GM12875 (cell line): ENCODE data around the gene C6orf52.
"Not testable (repeated sequence)": the region's sequence is repeated elsewhere in the genome, so short reads cannot be mapped to it uniquely, and the experiment has no call there.

Experiments
- H3K4me3 ChIP-seq: one replicate; pipeline ENCODE4 v1.5.1; 2011; ENCODE audit warnings: low read depth, low read length, control low read depth
- CTCF ChIP-seq: IDR thresholded peaks from 2 replicates; pipeline ENCODE4 v1.5.1; 2011; ENCODE audit warnings: low read depth, mild to moderate bottlenecking, control low read depth, inconsistent platforms, low read length, moderate library complexity, borderline replicate concordance; ENCODE audit not compliant: insufficient read depth

The C6orf52 gene

GRCh38 chr6:10722570-10722819 lies 28.1 kb upstream of the C6orf52 start:
- H3K4me3 ChIP-seq, result peak overlapping the region; percentile 54
- TF ChIP-seq CTCF, result no peak

GRCh38 chr6:10721850-10722569 lies 27.6 kb upstream of the C6orf52 start:
- peak overlapping the region; percentile 54 for H3K4me3 ChIP-seq
- no peak for TF ChIP-seq CTCF

GRCh38 chr6:10720960-10721849 lies 26.8 kb upstream of the C6orf52 start:
- not testable (repeated sequence) for H3K4me3 ChIP-seq

- no peak for TF ChIP-seq CTCF
Measured at GRCh38 chr6:10720265-10720959, 26.0 kb upstream of the C6orf52 start.

GRCh38 chr6:10719964-10720264 lies 25.5 kb upstream of the C6orf52 start:
- TF ChIP-seq CTCF, result no peak
- H3K4me3 ChIP-seq, result no peak overlapping the region

More at GRCh38 chr6:10720265-10720959, 26.0 kb upstream of the C6orf52 start:
- no peak overlapping the region for H3K4me3 ChIP-seq

GRCh38 chr6:10719296-10719963 lies 25.0 kb upstream of the C6orf52 start:
- no peak for TF ChIP-seq CTCF
- no peak overlapping the region for H3K4me3 ChIP-seq

- TF ChIP-seq CTCF, result no peak
- H3K4me3 ChIP-seq, result no peak overlapping the region
Measured at GRCh38 chr6:10713962-10714361, 19.5 kb upstream of the C6orf52 start.
